ENCODE data around the gene OXER1.

DNA sequence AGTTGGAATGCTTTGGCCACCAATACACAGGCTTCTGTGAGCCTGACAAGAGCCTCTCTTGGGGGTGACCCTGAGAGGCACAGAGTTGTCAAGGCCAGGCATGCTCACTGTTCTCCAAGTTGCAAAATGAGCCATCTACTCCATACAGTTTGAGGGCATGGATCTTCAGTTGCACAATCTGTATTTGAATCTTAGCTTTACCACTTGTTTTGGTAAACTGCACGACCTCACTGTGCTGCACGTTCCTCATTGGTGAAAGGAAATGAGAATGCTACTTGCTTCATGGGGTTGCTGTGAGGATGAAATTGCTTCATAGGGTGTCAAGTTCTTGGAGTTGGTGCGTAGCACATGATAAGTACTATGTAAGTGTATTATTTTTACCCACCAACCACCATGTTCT is 40.4 kb upstream of the OXER1 start:
- TF ChIP-seq CTCF (conservative IDR thresholded peaks at IDR 0.05 in 1 of 2, IDR thresholded peaks at IDR 0.05 in 1 of 2; ENCODE audit: extremely low read depth in 1 of 2, insufficient read depth in 1 of 2, low read depth in 1 of 2, low read length in 2 of 2), result no peak
- TF ChIP-seq EZH2 (IDR thresholded peaks at IDR 0.05; ENCODE audit: borderline replicate concordance, low read length), result no peak

All from mammary epithelial cell (primary cell).